GF-D8 (cell line): ENCODE data around the gene TPCN1.
A peak's percentile ranks its signal among the peaks of the same experiment; 100 is the strongest.
"Not testable (repeated sequence)": the region's sequence is repeated elsewhere in the genome, so short reads cannot be mapped to it uniquely, and the experiment has no call there.

Experiments used
- DNase-seq: peaks from one replicate; lab custom pipeline; 2025; lab: John Stamatoyannopoulos, UW

TPCN1 gene

DNA sequence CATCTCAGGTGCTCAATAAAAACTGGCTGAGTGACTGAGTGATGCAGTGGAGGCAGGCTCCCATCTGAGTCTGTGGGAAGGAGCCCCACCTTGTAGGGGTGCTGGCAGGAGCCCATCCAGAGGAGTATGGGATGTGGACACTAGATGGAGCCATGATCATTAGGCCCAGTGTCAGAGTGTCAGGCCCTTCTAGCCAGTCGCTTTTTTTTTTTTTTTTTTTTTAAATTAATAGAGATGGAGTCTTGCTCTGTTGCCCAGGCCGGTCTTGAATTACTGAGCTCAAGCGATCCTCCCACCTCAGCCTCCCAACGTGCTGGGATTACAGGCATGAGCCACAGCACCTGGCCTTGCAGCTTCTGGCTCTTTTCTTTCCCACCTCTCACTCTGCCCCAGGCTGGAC lies 24.3 kb upstream of the TPCN1 start:
- DNase-seq: peak; percentile 46

GRCh38 chr12:113197518-113198077 lies 23.7 kb upstream of the TPCN1 start:
- no peak for DNase-seq

DNA sequence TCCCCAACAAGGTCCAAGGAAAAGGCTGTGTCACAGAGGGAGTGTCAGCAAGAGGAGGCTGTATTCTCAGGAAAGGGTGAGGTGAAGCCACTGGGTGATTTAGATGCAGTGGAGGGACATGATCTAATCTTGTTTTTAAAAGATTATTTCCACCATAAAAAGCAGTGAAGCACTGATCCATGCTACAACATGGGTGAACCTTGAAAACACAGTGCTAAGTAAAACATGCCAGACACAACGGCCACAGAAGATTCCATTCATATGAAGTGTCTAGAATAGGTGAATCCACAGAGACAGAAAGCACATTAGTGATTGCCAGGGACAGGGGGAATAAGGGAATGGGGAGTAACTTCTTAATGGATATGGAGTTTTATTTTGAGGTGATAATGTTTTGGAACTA lies 23.0 kb upstream of the TPCN1 start:
- DNase-seq: no peak

DNA sequence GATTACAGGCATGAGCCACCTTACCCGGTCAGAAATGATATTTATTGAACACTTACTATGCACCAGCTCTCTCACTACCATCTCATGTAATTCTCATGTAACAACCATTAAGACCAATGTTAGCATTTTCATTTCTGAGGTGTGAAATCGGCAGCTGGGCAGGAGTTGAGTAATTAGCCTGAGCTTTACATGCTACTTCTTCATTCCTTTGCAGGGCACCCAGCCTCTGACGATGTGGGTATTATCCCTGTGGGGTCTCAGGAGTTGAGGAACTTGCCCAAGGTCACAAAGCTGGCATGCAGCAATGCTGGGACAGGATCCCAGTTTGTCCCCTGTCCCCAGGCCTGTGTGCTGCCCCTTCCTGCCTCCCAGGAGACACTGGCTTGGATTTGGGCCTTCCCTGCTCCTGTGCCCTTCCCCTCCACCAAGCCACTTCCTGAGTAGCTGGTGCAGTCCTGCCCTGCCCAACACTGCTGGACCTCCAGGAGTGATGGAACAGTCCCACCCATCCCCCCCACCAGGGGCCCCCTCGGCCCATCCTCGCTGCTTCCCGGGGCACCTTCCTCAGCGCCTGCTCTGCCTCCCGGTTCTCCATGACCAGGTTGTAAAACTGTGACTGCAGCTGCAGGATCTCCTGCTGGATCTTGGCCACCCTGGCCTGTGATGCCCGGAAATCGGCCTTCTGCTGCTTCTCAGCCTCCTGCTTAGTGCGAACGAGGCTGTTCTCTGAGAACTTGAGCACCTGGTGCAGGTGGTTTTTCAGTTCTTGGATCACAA lies 21.1 kb upstream of the TPCN1 start:
- peak; percentile 25 for DNase-seq

- DNase-seq: no peak
Measured at GRCh38 chr12:113201187-113202177, 19.8 kb upstream of the TPCN1 start.

DNA sequence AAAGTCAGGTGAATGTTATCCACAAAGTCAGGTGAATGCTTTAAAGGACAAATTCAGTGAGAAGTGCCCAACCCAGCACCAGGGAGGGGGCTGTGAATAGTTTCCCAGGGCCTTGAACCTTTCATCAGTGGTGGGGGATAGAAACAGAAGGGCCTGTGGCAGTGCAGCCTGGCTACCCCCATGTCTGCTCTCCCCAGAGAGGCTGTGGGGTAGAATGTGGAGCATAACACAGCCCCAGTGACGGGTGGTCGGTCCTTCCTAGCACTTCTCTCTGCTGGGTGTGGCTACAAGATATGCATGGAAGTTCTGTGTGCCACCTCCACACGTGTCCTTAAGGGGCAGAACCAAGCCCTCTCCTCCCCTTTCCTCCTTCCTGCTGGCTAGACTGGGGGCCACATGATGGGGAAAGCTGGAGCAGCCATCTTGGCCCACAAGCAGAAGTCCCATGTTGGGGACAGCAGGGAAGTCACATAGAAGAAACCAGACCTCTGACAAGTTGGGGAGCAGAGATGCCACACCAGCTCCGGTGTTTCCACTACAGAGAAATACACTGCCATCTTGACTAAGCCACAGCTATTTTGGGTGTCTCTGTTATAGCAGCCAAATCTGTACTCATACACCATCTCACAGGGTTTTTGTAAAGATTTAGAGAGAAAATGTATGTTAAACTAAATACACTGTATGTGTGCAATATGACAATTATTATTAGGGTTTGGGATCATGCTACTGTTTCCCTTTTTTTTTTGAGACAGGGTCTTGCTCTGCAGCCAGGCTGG lies 18.8 kb upstream of the TPCN1 start:
- no peak for DNase-seq

DNA sequence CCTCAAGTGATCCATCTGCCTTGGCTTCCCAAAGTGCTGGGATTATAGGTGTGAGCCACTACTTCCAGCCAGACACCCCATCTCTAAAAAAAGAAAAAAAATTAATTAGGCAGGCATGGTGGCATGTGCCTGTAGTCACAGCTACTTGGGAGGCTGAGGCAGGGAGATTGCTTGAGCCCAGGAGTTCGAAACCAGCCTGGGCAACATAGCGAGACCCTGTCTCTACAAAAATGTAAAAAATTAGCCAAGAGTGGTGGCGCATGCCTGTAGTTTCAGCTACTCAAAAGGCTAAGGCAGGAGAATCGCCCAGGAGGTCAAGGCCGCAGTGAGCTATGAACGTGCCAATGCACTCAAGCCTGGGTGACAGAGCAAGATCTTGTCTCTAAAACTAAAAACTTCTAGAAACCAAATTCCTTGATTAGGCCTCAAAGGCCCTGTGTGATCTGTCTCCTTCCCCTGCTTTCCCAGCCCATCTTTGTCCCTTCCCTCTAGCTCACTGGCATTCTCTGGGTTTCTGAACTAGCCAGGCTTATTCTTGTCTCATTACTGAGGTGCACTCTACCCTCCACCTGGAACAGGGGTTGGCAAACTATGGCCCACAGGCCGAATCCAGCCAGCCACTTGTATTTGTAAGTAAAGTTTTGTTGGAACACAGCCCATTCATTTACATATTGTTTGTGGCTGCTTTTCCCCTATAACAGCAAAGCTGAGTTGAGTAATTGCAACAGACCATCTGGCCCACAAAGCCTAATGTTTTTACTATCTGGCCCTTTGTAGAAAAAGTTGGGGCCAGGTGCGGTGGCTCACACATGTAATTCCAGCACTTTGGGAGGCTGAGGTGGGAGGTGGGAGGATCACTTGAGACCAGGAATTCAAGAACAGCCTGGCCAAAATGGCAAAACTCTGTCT lies 17.2 kb upstream of the TPCN1 start:
- peak; percentile 63 for DNase-seq

- no peak for DNase-seq
Measured at GRCh38 chr12:113204804-113205203, 16.5 kb upstream of the TPCN1 start.

DNA sequence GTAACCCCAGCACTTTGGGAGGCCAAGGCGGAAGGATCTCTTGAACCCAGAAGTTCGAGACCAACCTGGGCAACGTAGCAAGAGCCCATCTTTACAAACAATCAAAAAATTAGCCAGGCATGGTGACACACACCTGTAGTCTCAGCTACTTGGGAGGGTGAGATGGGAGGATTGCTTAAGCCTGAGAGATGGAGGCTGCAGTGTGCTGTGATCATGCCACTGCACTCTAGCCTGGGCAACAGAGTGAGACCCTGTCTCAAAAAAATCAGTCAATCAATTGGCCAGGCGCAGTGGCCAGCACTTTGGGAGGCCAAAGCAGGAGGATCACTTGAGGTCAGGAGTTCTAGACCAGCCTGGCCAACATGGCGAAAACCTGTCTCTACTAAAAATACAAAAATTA lies 14.5 kb upstream of the TPCN1 start:
- DNase-seq: not testable (repeated sequence)

- DNase-seq: peak; percentile 69
Measured at GRCh38 chr12:113207613-113208040, 13.6 kb upstream of the TPCN1 start.

DNA sequence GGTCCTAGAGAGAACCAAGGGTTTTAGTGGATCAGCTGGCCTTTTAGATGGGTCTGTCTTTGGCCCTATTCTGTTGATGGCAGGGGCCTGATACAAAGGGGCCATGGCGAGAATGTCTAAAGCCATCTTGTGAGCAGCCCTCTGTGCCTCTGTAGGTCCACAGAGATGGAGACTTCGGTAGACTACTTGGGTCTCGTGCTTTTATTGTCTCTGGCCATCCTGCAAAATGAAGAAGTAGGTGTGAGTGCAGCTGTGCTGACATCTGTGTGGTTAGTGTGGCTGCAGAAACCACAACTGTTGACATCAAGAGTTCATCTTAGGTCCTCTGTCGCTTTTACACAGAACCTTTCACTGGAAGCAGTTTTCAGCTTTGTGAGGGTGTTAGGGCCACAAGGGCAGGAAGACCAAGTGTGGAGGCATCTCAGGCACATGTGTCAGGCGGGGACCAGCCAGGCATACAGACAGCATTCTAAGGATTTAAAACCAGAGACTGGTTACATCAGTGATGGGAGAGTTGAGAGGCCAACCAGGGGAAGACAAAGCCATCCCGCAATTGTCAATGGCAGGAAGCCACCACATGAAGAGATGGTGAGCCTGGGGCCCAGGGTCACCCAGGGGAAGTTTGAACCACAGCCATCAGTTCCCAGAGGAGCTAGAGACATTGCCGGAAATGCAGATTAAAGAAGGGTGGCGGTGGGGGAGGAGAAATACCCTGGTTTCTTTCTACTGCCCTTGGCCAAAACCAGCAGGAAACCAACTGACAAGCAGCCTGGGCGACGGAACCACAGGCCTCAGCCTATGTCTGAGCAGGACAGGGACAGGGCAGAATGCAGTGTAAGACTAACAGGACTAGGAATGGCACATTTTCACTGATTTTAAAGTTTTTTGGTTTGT lies 13.0 kb upstream of the TPCN1 start:
- DNase-seq: peak; percentile 98

DNA sequence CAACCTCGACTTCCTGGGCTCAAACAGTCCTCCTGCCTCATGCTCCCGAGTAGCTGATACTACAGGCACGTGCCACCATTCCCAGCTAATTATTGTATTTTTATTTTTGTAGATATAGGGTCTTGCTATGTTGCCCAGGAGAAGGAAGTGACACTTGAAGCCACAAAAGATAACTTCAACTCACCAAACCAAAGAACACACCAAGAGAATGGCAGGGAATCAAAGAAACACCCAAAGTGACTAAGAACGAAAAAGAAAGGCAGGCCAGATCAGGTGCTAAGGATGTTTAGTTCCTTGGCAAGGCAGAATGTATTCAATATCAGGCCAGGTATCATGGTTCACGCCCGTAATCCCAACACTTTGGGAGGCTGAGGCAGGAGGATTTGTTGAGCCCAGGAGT lies 10.1 kb upstream of the TPCN1 start:
- DNase-seq: no peak

GRCh38 chr12:113214895-113215400 lies 6.3 kb upstream of the TPCN1 start:
- DNase-seq: peak; percentile 91

DNA sequence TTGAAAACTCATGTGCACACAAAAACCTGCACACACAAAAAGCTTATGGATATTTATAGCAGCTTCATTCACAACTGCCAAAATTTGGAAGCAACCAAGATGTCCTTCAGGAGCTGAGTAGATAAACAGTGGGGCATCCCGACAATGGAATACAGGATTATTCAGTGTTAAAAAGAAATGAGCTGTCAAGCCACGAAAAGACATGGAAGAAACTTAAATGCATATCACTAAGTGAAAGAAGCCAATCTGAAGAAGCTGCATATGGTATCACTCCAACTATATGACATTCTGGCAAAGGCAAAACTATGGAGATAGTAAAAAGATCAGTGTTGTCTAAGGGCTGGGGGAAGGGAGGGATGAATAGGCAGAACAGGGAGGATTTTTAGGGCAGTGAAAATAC lies 5.2 kb upstream of the TPCN1 start:
- no peak for DNase-seq

DNA sequence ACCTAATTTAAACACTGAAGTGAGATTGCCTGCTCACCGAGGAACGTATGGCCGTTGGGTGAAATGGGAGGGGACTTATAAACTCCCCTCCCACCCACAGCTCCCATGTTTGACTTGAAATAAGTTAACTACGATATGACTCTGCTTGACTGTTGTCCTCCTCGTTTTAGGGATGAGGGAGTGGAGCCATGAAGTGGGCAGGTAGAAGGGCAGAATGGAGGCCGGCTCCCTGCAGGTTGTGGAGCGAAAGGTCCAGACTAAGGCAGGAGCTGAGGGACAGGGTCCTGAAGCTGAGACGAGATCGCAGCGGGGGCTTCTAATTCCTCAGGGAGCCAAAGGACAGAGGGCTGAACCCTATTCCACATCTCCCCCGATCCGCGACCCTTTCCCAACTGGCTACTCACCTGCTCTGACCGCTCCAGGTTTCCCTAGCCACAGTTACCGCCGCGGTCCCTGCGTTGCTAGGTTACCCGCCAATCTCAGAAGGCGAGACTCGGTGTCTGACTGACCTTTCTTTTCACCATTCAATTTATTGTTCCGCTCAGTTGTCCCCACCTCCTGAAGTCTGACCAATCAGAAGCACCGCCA lies 577 bp upstream of the TPCN1 start:
- no peak for DNase-seq

- DNase-seq: no peak
Measured at GRCh38 chr12:113221997-113222729, 899 bp downstream of the TPCN1 start.

GRCh38 chr12:113222730-113223531 lies 1.7 kb downstream of the TPCN1 start:
- DNase-seq: peak; percentile 20

- DNase-seq: no peak
Measured at GRCh38 chr12:113224955-113225354, 3.7 kb downstream of the TPCN1 start.
